GM18867 (cell line): Measurements from ENCODE around the gene WWOX.
A peak's percentile ranks its signal among the peaks of the same experiment; 100 is the strongest.

Experiments
- ATAC-seq: cut with Tn5 transposase; IDR thresholded peaks from one replicate; pipeline ENCODE4 v1.9.1; 2021; ENCODE audit warnings: mild to moderate bottlenecking, moderate library complexity; ENCODE audit not compliant: unreplicated experiment

WWOX gene

GRCh38 chr16:78956859-78957258 lies 857.4 kb downstream of the WWOX start:
- ATAC-seq = no peak

DNA sequence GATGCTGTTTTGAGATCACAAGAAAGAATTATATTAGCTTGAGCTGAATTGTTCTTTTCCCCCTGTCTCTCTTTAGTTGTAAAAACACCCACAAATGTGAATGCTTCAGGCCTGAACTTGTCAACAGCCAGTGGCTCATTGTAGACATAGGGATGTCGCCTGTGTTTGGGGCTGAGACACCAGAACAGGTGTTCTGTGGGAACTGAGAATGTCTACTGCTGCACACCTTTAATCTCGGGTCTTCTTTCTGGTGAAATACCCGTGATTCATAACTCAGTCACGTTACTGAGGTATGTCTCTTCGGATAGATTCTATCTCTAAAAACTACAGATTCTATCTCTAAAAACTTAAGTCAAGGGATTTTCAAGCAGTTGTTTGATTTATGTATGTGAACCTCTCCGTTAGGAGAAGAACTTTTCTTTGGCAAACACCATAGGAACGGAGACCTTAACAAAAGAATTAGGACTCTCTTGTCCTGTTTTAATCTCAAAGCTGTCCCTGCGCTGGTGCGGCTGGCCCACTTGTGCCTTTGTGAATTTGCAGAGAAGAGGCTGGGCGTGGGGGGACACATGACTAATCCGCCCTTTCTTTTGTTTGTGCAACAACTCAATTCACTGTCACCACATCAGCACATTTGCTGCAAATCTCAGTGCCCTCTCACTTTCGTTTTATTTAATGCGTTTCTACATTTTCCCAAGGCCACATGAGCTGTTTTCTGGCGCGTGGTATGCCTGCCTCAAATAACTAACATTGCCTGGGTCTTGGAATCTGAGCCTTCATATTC lies 858.1 kb downstream of the WWOX start:
- no peak for ATAC-seq

- no peak for ATAC-seq
Observed at GRCh38 chr16:78961464-78961863, 862.0 kb downstream of the WWOX start.

DNA sequence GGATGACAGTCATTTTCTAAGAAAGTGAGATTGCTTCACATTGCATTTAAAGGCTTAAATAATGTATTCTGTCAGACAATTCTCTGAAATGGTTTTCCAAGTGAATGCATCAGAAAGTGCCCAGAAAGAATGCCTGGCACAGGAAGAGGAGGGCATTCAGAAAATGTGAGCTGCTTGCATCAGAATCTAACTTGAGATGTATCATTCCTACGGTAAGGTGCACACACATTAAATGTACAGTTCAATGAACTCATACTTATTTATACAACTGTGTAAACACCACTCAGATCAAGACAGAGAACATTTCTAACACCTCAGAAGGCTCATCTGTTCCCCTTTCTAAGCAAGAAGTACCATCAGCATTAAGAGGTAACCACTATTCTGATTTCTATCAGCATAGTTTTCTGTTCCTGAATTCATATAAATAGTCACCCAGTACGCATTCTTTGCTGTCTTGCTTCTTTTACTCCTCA lies 863.0 kb downstream of the WWOX start:
- peak; percentile 94 for ATAC-seq

GRCh38 chr16:78967948-78968347 lies 868.5 kb downstream of the WWOX start:
- ATAC-seq = no peak

GRCh38 chr16:78969721-78970120 lies 870.3 kb downstream of the WWOX start:
- ATAC-seq = no peak

DNA sequence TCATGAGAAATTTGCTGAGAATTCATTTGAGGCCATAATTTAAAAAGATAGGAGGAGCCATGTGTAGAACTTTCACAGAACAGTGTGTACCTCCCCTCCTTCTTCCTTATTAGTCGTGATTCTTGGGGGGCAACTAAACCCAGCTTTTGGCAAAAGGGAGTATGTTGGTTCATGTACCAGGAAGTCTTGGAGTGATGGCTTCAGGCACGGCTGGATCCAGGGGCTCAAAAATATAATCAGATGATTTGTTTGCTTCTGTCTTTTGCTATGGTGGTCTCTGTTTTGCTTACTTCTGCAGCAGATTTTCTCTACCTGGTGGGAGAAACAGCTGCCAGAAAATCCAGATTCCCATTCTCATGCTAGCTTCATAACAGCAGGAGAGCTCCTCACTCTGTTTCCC lies 871.2 kb downstream of the WWOX start:
- ATAC-seq = no peak

- no peak for ATAC-seq
Observed at GRCh38 chr16:78972006-78972405, 872.6 kb downstream of the WWOX start.

DNA sequence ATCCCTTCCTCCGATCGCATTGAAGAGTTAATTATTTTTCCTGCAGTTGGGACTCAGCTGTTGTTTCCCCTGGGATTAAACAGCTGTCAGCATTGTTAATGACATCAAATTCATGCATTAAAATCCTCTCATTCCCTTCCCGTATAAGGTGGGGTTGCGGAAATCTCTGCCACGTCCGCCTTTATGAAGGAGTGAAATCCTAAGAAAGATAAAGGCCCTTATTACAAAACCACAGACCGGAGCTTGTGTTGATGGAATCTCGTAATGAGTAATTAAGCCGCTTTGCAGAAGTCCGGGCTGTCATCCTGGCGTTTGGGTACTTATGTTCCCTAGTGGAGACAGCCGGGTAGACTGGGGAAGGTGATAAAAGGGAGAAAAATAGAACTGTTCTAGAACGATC lies 873.5 kb downstream of the WWOX start:
- no peak for ATAC-seq

DNA sequence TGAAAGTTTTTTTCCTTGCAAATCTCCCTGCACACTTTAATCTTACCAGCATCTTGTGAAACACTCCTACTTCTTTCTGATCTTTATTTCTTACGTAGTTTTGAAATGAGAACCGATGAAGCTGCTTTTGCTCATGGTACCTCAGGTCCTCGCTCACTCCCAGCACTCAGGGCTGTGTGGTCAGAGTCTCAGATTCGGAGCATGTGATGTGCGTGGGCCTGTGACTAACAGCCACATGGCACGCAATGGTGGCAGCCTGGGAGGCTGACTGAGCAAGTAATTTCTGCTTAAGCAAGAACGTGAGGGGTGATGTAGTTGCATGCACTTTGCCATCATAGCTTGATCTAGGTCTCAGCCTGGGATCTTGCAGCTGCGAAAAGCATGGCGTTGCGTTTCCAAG lies 876.8 kb downstream of the WWOX start:
- ATAC-seq = no peak

DNA sequence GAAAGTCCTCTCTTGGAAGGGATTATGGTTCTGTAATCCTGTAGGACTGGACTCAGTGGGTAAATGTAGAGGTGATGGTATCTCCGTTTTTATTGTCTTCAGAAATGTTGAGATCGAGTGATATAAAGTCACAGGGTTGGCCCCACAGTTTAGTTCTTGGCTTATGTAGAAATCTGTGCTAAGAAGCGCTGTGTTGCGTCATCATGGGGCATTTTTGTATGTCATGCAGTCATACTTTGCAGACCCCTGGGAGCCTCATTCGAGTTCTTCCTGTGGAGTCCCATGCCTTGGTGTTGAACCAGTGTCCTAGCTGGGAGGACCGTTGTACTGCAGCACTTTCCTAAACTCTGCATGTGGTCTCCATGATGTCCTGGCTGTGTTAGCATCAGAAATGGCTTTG lies 881.4 kb downstream of the WWOX start:
- ATAC-seq = no peak

DNA sequence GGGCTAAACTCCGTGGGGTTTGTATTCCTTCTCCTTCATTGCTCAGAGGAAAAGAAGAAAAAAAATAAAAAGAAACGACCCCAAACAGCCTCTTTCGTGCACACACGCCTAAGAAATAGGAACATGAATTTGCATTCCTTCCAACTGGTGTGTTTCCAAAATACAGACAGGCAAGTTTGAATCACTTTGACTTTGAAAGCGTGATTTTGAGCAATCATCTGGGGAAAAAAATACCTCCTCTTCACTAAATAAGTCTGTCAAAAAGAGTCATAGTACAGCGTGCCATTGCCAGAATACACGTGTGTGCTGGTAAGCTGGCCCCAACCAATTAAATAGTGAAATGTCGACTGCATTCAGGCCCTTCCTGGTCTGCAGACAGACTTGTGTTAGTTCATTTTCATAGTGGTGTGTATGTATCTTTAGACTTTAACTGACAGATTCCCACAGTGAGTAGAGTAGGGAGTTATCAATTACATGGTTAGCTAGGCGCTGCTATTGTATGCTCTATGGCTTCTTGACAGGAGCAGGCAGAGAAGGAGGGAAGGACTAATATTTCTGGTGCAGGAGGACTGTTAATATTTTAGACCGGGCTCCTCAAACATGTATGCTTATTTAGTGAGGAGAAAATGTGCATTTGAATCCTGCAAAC lies 882.8 kb downstream of the WWOX start:
- ATAC-seq = no peak

DNA sequence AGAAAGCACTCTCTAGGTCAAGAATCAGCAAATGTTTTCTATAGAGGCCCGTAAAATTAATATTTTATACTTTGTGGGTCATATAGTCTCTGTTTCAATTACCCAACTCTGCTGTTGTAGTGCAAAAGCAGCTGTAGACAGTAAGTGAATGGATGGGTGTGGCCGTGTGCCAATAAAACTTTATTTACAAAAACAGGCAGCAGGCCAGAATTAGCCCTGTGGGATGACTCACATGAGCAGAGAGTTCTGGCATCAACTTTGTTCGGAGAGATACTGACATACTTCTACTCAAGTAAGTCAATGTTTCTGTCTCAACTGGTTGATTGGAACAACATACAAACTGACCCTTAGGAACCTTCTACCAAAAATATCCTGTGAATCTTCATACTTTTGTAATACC lies 884.9 kb downstream of the WWOX start:
- ATAC-seq = no peak

GRCh38 chr16:78984887-78985464 lies 885.5 kb downstream of the WWOX start:
- ATAC-seq = no peak

GRCh38 chr16:78985716-78986605 lies 886.5 kb downstream of the WWOX start:
- no peak for ATAC-seq

GRCh38 chr16:78987666-78988065 lies 888.2 kb downstream of the WWOX start:
- ATAC-seq = no peak

- no peak for ATAC-seq
Observed at GRCh38 chr16:78988361-78988969, 889.0 kb downstream of the WWOX start.

- ATAC-seq = no peak
Observed at GRCh38 chr16:78990309-78990701, 890.9 kb downstream of the WWOX start.

DNA sequence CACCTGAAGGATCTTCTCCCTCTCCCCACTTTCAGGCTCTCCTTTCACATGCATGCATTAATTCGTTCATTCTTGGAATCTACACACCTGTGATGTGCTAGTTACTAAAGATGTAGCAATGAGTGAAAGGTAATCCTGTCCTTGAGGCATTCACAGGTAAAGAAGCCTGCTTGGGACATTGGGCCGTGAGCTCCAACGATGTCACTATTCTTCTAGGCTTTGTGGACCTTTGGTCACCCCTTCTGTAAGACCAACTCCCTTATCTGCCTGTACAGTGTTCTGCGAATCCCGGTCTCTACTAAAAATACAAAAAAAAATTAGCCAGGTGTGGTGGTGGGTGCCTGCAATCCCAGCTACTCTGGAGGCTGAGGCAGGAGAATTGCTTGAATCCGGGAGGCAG lies 892.5 kb downstream of the WWOX start:
- ATAC-seq = no peak

- ATAC-seq = no peak
Observed at GRCh38 chr16:78993346-78993745, 893.9 kb downstream of the WWOX start.
